PC-3 (cell line): ENCODE measurements around the gene CCBE1.

Experiments used
- EZH2 ChIP-seq: fragments of 300-600 bp; sonication (generic); IDR thresholded peaks from one replicate; pipeline ENCODE4 v1.6.1; 2017; ENCODE audit warnings: antibody characterized with exemption, mild to moderate bottlenecking, low read length; ENCODE audit not compliant: unreplicated experiment
- EZH2phosphoT487 ChIP-seq: fragments of 300-600 bp; sonication (generic); IDR thresholded peaks from 2 replicates; pipeline ENCODE4 v1.6.1; 2018; ENCODE audit warnings: mild to moderate bottlenecking, antibody characterized with exemption, low read length, borderline replicate concordance
- TF ChIP-seq, protein P1 (sequence below): fragments of 300-600 bp; sonication (generic); conservative IDR thresholded peaks from 2 replicates; pipeline ENCODE4 v1.5.1; 2017; ENCODE audit warnings: antibody characterized with exemption, low read depth, mild to moderate bottlenecking, low read length

GRCh38 chr18:59617468-59617932, 79.7 kb downstream of the CCBE1 start:
- no peak for TF ChIP-seq EZH2phosphoT487
- TF ChIP-seq, protein P1, sequence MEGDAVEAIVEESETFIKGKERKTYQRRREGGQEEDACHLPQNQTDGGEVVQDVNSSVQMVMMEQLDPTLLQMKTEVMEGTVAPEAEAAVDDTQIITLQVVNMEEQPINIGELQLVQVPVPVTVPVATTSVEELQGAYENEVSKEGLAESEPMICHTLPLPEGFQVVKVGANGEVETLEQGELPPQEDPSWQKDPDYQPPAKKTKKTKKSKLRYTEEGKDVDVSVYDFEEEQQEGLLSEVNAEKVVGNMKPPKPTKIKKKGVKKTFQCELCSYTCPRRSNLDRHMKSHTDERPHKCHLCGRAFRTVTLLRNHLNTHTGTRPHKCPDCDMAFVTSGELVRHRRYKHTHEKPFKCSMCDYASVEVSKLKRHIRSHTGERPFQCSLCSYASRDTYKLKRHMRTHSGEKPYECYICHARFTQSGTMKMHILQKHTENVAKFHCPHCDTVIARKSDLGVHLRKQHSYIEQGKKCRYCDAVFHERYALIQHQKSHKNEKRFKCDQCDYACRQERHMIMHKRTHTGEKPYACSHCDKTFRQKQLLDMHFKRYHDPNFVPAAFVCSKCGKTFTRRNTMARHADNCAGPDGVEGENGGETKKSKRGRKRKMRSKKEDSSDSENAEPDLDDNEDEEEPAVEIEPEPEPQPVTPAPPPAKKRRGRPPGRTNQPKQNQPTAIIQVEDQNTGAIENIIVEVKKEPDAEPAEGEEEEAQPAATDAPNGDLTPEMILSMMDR: no peak
- no peak for TF ChIP-seq EZH2
